Lower leg skin (tissue), 4 donors: Measurements from ENCODE around the gene CAPN13. TPM values are rescaled to one million over a fixed set of nuclear protein-coding genes. Genes with fewer than 3 reads are reported as not detected.

Experiments used
- DNase-seq, 2 donors: peaks; one replicate each; pipeline ENCODE4 v3.0.0-alpha.2; 2019; ENCODE audit warnings: low spot score in 2 of 2
- H3K4me3 ChIP-seq: fragments of 200-600 bp; sonication (generic); 2 replicates; pipeline ENCODE4 v1.5.1; 2017; ENCODE audit warnings: mild to moderate bottlenecking, low read depth; ENCODE audit not compliant: poor library complexity, severe bottlenecking
- POLR2A ChIP-seq, 2 donors: fragments of 450-650 bp; IDR thresholded peaks; one replicate each; pipeline ENCODE4 v1.6.1; 2016 to 2017; ENCODE audit warnings: antibody characterized with exemption in 2 of 2, mild to moderate bottlenecking in 1 of 2, moderate library complexity in 1 of 2
- WGBS, 2 donors: methylation state at CpG; one replicate each; pipeline ENCODE4 v1.1.5; 2018; 5-methylcytosine and 5-hydroxymethylcytosine counted together
- intact Hi-C: fragments of 100-400 bp; cut with DNase I; formaldehyde crosslinking; loops from one replicate; pipeline ENCODE4 v1.15.0; 2023; ENCODE audit warnings: low total_unique reads
- total RNA-seq, 4 donors: library from RNA; depleted of rRNA; stranded (reverse); fragments of >200 nt; gene quantifications; one replicate each; pipeline ENCODE4 v1.1.0, GENCODE V29; 2016
- TF ChIP-seq, protein P1 (sequence below), 3 donors: fragments of 450-650 bp; IDR thresholded peaks; one replicate each; pipeline ENCODE4 v1.5.1; 2016; ENCODE audit warnings: antibody characterized with exemption in 3 of 3, mild to moderate bottlenecking in 3 of 3, moderate library complexity in 2 of 3

Gene CAPN13
- total RNA-seq, 4 donors from 2014 or later, result 0.10 to 0.45 (median 0.11) TPM; not detected in 1

DNA sequence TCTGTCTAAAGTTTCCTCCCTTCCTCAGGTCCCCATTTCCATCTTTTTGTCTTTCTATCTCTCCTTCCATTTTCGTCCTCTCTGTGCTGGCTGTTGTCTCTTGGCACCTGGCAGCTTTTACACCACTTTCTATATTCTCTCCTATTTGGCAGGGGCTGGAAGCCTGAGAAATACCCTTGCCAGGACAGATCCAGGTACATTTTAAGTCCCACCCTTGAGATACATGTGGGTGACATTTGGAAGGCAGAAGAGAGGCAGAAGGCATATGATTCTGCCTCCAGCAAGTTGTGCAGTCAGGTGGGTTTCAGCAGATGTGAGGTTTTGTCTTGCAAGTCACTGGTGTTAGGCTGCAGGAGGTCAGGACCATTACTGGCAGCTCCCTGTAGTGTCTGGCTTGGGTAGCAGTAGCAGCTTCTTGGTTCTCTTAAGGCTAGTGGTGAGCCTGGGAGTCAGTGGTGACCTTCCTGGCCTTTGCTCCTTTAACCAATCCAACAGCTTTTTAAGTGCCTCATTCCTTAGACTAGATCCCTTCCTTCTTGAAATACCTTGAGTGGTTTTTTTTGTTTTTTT is 90.1 kb downstream of the CAPN13 start:
- peak in 1 of 2 donors; percentile 40 for DNase-seq
- WGBS, 2 donors, result 64 to 80% methylated on average over 1 of the region's 1 CpG
- TF ChIP-seq, protein P1, sequence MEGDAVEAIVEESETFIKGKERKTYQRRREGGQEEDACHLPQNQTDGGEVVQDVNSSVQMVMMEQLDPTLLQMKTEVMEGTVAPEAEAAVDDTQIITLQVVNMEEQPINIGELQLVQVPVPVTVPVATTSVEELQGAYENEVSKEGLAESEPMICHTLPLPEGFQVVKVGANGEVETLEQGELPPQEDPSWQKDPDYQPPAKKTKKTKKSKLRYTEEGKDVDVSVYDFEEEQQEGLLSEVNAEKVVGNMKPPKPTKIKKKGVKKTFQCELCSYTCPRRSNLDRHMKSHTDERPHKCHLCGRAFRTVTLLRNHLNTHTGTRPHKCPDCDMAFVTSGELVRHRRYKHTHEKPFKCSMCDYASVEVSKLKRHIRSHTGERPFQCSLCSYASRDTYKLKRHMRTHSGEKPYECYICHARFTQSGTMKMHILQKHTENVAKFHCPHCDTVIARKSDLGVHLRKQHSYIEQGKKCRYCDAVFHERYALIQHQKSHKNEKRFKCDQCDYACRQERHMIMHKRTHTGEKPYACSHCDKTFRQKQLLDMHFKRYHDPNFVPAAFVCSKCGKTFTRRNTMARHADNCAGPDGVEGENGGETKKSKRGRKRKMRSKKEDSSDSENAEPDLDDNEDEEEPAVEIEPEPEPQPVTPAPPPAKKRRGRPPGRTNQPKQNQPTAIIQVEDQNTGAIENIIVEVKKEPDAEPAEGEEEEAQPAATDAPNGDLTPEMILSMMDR (IDR thresholded peaks at IDR 0.05), result no peak
- TF ChIP-seq POLR2A (IDR thresholded peaks at IDR 0.05), result no peak
- no peak overlapping the region for H3K4me3 ChIP-seq
- intact Hi-C loops, result loop anchor here (10.0 kb wide), 1 partner anchor 718 kb away; no protein-coding TSS in a partner anchor

DNA sequence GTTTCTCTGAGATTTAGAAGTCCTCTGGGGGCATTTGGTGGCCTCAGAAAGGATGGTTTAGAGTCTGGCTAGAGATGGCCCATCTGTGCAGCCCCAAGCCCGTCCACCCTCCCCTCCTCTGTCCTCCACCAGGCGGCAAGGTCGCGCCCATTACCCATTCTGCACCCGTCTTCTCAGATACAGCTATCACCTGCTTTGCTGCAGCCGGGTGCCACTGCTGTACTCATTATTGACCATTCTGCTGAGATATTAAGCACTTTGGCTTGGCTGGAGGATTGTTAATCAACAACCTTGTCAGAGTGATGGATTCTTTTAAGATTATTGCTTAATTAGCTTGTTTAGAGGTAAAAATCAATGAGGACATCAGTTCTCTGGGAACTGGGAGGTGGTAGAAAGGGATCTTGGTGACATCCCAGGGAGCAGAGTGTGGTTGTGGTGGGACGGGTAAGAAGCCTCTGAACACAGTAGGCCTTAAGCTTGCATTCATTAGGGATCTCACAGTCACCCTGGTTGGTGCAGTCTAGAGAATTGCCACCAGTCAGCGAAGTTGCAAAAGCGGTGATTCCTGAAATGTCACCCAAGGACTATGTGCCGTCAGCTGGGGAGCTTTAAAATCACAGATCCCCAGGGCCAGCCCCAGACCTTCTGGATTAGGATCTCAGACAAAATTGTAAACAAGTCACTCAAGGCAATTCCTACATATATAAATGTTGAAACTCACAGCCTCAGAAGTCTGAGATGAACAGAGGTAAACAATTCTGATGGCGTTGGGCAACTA is 90.9 kb downstream of the CAPN13 start:
- 91 to 92% methylated on average over 11 of the region's 11 CpGs for WGBS, 2 donors
- H3K4me3 ChIP-seq, result no peak overlapping the region
- intact Hi-C loops, result loop anchor here (10.0 kb wide), 1 partner anchor 718 kb away; no protein-coding TSS in a partner anchor
- TF ChIP-seq POLR2A (IDR thresholded peaks at IDR 0.05), result no peak
- TF ChIP-seq, protein P1 (IDR thresholded peaks at IDR 0.05), result no peak
- peak in 1 of 2 donors; percentile 70 for DNase-seq

DNA sequence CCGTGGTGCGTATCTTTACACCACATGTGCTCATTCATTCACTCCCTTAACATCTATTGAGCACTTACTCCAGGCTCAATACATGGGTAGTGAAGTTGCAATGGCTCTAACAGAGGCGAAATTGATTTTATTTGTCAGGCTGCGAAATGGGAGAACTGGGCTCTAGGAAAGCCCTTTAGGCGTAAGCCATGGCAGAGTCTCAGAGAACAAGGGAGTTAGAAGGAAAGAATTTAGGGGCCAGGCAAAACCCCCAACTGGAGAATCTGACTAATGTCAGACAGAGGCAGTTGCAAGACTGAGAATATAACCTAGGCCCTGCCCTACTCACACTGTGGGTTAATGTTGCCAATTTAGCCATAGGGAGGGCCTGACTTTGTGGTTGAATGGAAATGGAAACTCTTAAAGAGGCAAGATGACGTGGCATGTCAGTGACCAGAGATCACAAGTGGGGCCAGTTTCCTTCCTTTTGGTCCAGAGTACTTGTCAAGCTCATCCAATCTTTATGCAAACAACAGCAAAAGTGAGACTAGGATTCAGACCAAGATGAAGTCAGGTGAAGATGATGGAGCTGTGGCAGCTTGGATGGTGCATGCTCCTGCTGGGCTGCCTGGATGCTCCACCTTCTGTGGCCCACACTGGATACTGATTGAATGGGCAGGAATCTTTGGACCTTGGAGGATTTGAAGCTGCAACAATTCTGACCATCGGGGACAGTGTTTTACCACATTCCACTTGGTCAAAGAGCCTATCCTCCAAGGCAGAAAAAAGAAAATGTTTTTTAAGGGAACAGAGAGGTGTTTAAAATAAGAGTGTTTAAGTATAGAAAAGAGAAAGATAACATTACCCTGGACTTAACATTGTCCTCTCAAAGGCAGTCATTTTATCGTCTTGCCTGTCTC is 92.2 kb downstream of the CAPN13 start:
- TF ChIP-seq POLR2A (IDR thresholded peaks at IDR 0.05), result no peak
- TF ChIP-seq, protein P1 (IDR thresholded peaks at IDR 0.05), result no peak
- no peak overlapping the region for H3K4me3 ChIP-seq
- intact Hi-C loops, result loop anchor here (5.0 to 10.0 kb wide), 2 partner anchors 622 to 720 kb away; no protein-coding TSS in a partner anchor
- peak in 1 of 2 donors; percentile 65 for DNase-seq
- WGBS, 2 donors, result 86 to 88% methylated on average over 8 of the region's 8 CpGs

DNA sequence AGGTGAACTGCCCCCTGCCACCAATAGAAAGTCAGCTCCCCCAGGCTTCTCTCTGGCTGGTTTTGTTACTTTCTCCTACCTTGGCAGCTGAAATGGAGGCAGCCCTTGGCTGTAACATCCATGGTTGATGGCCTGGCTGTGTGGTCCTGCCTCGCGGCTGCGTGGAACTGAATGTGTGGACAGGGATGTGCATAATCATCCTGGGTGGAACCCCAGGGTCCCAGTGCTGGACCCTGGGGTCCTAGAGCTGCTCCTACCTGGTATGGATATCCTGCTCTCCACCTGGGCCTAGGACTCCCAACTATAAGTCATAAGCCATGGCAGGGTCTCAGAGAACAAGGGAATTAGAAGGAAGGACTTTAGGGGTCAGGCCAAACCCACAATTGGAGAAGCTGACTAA is 93.5 kb downstream of the CAPN13 start:
- H3K4me3 ChIP-seq, result no peak overlapping the region
- TF ChIP-seq, protein P1 (IDR thresholded peaks at IDR 0.05), result no peak
- no peak for TF ChIP-seq POLR2A (IDR thresholded peaks at IDR 0.05)
- intact Hi-C loops, result loop anchor here (5.0 to 10.0 kb wide), 2 partner anchors 624 to 721 kb away; no protein-coding TSS in a partner anchor
- 96 to 100% methylated on average over 3 of the region's 3 CpGs for WGBS, 2 donors
- peak in 1 of 2 donors; percentile 72 for DNase-seq

DNA sequence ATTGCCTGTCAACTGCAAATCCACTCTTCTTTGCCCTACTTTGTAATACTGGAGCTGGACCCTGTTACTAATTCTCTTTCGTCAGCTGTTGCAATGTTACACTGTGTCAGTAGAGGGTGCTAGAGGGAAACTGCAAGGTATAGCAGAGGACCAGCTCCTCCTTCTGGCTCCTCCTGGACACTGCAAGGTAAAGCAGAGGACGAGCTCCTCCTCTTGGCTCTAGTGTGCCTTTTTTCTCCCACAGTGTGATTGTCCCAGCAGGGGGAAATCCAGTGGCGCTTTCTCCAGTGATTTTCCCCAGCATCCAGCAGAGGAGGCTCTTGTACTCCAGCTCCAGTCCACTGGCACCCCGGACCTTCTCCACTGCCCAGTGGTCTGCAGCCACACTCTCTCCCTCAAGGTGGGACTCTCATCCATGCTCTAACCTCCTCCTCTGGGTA is 95.6 kb downstream of the CAPN13 start:
- peak; percentile 85 to 92 for DNase-seq
- no peak for TF ChIP-seq POLR2A (IDR thresholded peaks at IDR 0.05)
- TF ChIP-seq, protein P1 (IDR thresholded peaks at IDR 0.05), result peak in 2 of 3 donors; percentile 85 to 96
- WGBS, 2 donors, result 16 to 31% methylated on average over 4 of the region's 4 CpGs
- no peak overlapping the region for H3K4me3 ChIP-seq
- intact Hi-C loops, result loop anchor here (5.0 to 10.0 kb wide), 2 partner anchors 626 to 723 kb away; no protein-coding TSS in a partner anchor
